ENCODE results near the gene CCL21. TPM values are rescaled to one million over a fixed set of nuclear protein-coding genes. Genes with fewer than 3 reads are reported as not detected.

Gene CCL21
- total RNA-seq, 1 donor from 2014 or later: not detected

- Mint-ChIP-seq H3K27ac (no peak within 1 kb of the TSS), H3K36me3 (ENCODE audit: insufficient read depth) (no peaks in the 10 kb centered on the region), H3K4me1 (ENCODE audit: low read depth) (peaks cover 4% of the 10 kb centered on the region), H3K4me3 (ENCODE audit: low read depth) (no peak within 1 kb of the TSS), H3K9me3 (ENCODE audit: low read depth) (no peaks in the 10 kb centered on the region), H3K27me3 (no peaks in the 10 kb centered on the region)
- no peak for DNase-seq (ENCODE audit: low spot score, unreplicated experiment)
- no peak for TF ChIP-seq CTCF (IDR thresholded peaks at IDR 0.05; ENCODE audit: unreplicated experiment)
Measured at GRCh38 chr9:34662526-34663302, 47.2 kb downstream of the CCL21 start, which contains the start of gene CCL27. Gene CCL27 (minus strand): TSS chr9:34662657. CDS start chr9:34662633, 24 bp downstream.

- H3K36me3 Mint-ChIP-seq (ENCODE audit: insufficient read depth): no peaks in the 10 kb centered on the region
- no peak for DNase-seq (ENCODE audit: low spot score, unreplicated experiment)
- H3K4me1 Mint-ChIP-seq (ENCODE audit: low read depth): peaks cover 2% of the 10 kb centered on the region
- TF ChIP-seq CTCF (IDR thresholded peaks at IDR 0.05; ENCODE audit: unreplicated experiment): no peak
- H3K27me3 Mint-ChIP-seq: no peaks in the 10 kb centered on the region
- no peaks in the 10 kb centered on the region for H3K9me3 Mint-ChIP-seq (ENCODE audit: low read depth)
- H3K27ac Mint-ChIP-seq: no peak overlapping the region
- H3K4me3 Mint-ChIP-seq (ENCODE audit: low read depth): no peak overlapping the region
Measured at GRCh38 chr9:34659592-34660253, 50.2 kb downstream of the CCL21 start.

Other genes with a start within 250 kb of the CCL21 start
- 4.0 and 4.5 TPM in 2 replicates for gene ENHO, start 187.1 kb downstream of the CCL21 start, total RNA-seq
- gene CNTFR, start 120.4 kb downstream of the CCL21 start, total RNA-seq: 2.3 and 2.7 TPM in 2 replicates
- gene RPP25L, start 98.0 kb downstream of the CCL21 start, total RNA-seq: 29.3 and 30.5 TPM in 2 replicates
- 101 and 102 TPM in 2 replicates for gene DCTN3, start 89.6 kb downstream of the CCL21 start, total RNA-seq
- 8.5 and 12.0 TPM in 2 replicates for gene ARID3C, start 81.1 kb downstream of the CCL21 start, total RNA-seq
- gene SIGMAR1, start 72.3 kb downstream of the CCL21 start, total RNA-seq: 62.1 and 64.6 TPM in 2 replicates
- gene GALT, start 63.5 kb downstream of the CCL21 start, total RNA-seq: 82.5 and 85.6 TPM in 2 replicates
- 27.5 and 27.8 TPM in 2 replicates for gene IL11RA, start 58.0 kb downstream of the CCL21 start, total RNA-seq
- 0.67 and 1.6 TPM in 2 replicates for gene CCL27, start 47.5 kb downstream of the CCL21 start, total RNA-seq
- gene CCL19, start 18.9 kb downstream of the CCL21 start, total RNA-seq: 0.53 TPM in 1 of 2 replicates, not detected in the other
- gene PHF24, start 248.1 kb upstream of the CCL21 start, total RNA-seq: 0.29 and 0.38 TPM in 2 replicates